HAP-1 (cell line): ENCODE measurements around the gene CELSR2.
"Not testable (repeated sequence)": the region's sequence is repeated elsewhere in the genome, so short reads cannot be mapped to it uniquely, and the experiment has no call there.

ENCODE experiments used
- DNase-seq, 2 experiments: peaks; one replicate each; pipeline ENCODE4 v3.0.0-alpha.2; 2016 to 2020; ENCODE audit warnings: low spot score in 2 of 2
- H3K27me3 ChIP-seq: fragments of 250-450 bp; sonication (Bioruptor Pico); 2 replicates; pipeline ENCODE4 v1.5.1; 2020; ENCODE audit warnings: low read depth, mild to moderate bottlenecking, moderate library complexity
- H3K36me3 ChIP-seq: fragments of 250-450 bp; sonication (Bioruptor Pico); replicated peaks from 2 replicates; pipeline ENCODE4 v1.5.1; 2020; ENCODE audit warnings: mild to moderate bottlenecking
- H3K4me1 ChIP-seq: fragments of 250-450 bp; sonication (Bioruptor Pico); 2 replicates; pipeline ENCODE4 v1.5.1; 2020; ENCODE audit warnings: mild to moderate bottlenecking
- H3K4me3 ChIP-seq: fragments of 250-450 bp; sonication (Bioruptor Pico); 2 replicates; pipeline ENCODE4 v1.5.1; 2020; ENCODE audit warnings: mild to moderate bottlenecking, moderate library complexity
- H3K9me3 ChIP-seq: fragments of 250-450 bp; sonication (Bioruptor Pico); 2 replicates; pipeline ENCODE4 v1.5.1; 2020; ENCODE audit warnings: mild to moderate bottlenecking, moderate library complexity
- in situ Hi-C: fragments of 300-500 bp; cut with MboI; formaldehyde crosslinking; loops from 3 replicates; pipeline ENCODE4 v1.14.3; 2020; ENCODE audit warnings: low sequenced_read_pairs, inconsistent platforms, mixed read lengths

The CELSR2 gene

GRCh38 chr1:109293026-109293425, 43.7 kb downstream of the CELSR2 start:
- in situ Hi-C loops = no loop called here
- Histone ChIP-seq H3K27me3 (no peaks in the 10 kb centered on the region), H3K36me3 (no peaks in the 10 kb centered on the region), H3K9me3 (no peaks in the 10 kb centered on the region), H3K4me3 (no peak overlapping the region), H3K4me1 (no peaks in the 10 kb centered on the region)
- DNase-seq = no peak

- in situ Hi-C loops = no loop called here
- no peak for DNase-seq
- H3K4me1 ChIP-seq = no peaks in the 10 kb centered on the region
- no peak overlapping the region for H3K4me3 ChIP-seq
- H3K27me3 ChIP-seq = no peaks in the 10 kb centered on the region
- no peaks in the 10 kb centered on the region for H3K36me3 ChIP-seq
- no peaks in the 10 kb centered on the region for H3K9me3 ChIP-seq
Measured at GRCh38 chr1:109294481-109294880, 45.1 kb downstream of the CELSR2 start.

- no peaks in the 10 kb centered on the region for H3K9me3 ChIP-seq
- in situ Hi-C loops = no loop called here
- no peaks in the 10 kb centered on the region for H3K4me1 ChIP-seq
- no peaks in the 10 kb centered on the region for H3K36me3 ChIP-seq
- DNase-seq = no peak
- H3K27me3 ChIP-seq = no peaks in the 10 kb centered on the region
- no peak overlapping the region for H3K4me3 ChIP-seq
Measured at GRCh38 chr1:109295712-109296415, 46.5 kb downstream of the CELSR2 start.

- Histone ChIP-seq H3K4me1 (no peaks in the 10 kb centered on the region), H3K9me3 (no peaks in the 10 kb centered on the region), H3K27me3 (no peaks in the 10 kb centered on the region), H3K36me3 (no peaks in the 10 kb centered on the region), H3K4me3 (no peak overlapping the region)
- in situ Hi-C loops = no loop called here
- DNase-seq = no peak
Measured at GRCh38 chr1:109296782-109297181, 47.4 kb downstream of the CELSR2 start.

- H3K4me3 ChIP-seq = no peak overlapping the region
- in situ Hi-C loops = no loop called here
- H3K36me3 ChIP-seq = no peaks in the 10 kb centered on the region
- DNase-seq = no peak
- no peaks in the 10 kb centered on the region for H3K4me1 ChIP-seq
- H3K27me3 ChIP-seq = no peaks in the 10 kb centered on the region
- no peaks in the 10 kb centered on the region for H3K9me3 ChIP-seq
Measured at GRCh38 chr1:109298666-109299557, 49.6 kb downstream of the CELSR2 start.

GRCh38 chr1:109299558-109300343, 50.4 kb downstream of the CELSR2 start:
- no peak overlapping the region for H3K4me3 ChIP-seq
- DNase-seq = no peak
- H3K9me3 ChIP-seq = no peaks in the 10 kb centered on the region
- H3K36me3 ChIP-seq = no peaks in the 10 kb centered on the region
- in situ Hi-C loops = no loop called here
- no peaks in the 10 kb centered on the region for H3K4me1 ChIP-seq
- no peaks in the 10 kb centered on the region for H3K27me3 ChIP-seq

GRCh38 chr1:109300650-109301151, 51.4 kb downstream of the CELSR2 start:
- Histone ChIP-seq H3K36me3 (no peaks in the 10 kb centered on the region), H3K4me1 (no peaks in the 10 kb centered on the region), H3K27me3 (no peaks in the 10 kb centered on the region), H3K4me3 (no peak overlapping the region), H3K9me3 (no peaks in the 10 kb centered on the region)
- DNase-seq = no peak
- in situ Hi-C loops = no loop called here

GRCh38 chr1:109301874-109302273, 52.5 kb downstream of the CELSR2 start:
- Histone ChIP-seq H3K27me3 (no peaks in the 10 kb centered on the region), H3K4me3 (no peak overlapping the region), H3K9me3 (no peaks in the 10 kb centered on the region), H3K36me3 (no peaks in the 10 kb centered on the region), H3K4me1 (no peaks in the 10 kb centered on the region; the same call in 1 of the 2 replicates)
- DNase-seq = no peak
- in situ Hi-C loops = no loop called here

GRCh38 chr1:109304226-109304920, 55.0 kb downstream of the CELSR2 start:
- Histone ChIP-seq H3K36me3 (no peaks in the 10 kb centered on the region), H3K9me3 (no peaks in the 10 kb centered on the region)

GRCh38 chr1:109305991-109306390, 56.7 kb downstream of the CELSR2 start:
- H3K4me1 ChIP-seq = peaks cover 12% of the 10 kb centered on the region
- H3K9me3 ChIP-seq, in situ Hi-C loops, H3K36me3 ChIP-seq, DNase-seq, H3K27me3 ChIP-seq, H3K4me3 ChIP-seq: not testable (repeated sequence)

More at GRCh38 chr1:109304226-109304920, 55.0 kb downstream of the CELSR2 start:
- no peak for DNase-seq
- Histone ChIP-seq H3K27me3 (no peaks in the 10 kb centered on the region), H3K4me1 (peaks cover 12% of the 10 kb centered on the region), H3K4me3 (no peak overlapping the region)
- in situ Hi-C loops = no loop called here

GRCh38 chr1:109306832-109307273, 57.5 kb downstream of the CELSR2 start, which contains the start of gene MYBPHL:
Gene MYBPHL (minus strand): TSS chr1:109307011. CDS start chr1:109306991, 20 bp downstream.
- Histone ChIP-seq H3K27me3 (no peaks in the 10 kb centered on the region), H3K9me3 (no peaks in the 10 kb centered on the region), H3K36me3 (0 out of 2 replicates have a peak, but pooled peaks cover 5% of the 10 kb centered on the region), H3K4me1 (peaks cover 12% of the 10 kb centered on the region), H3K4me3 (no peak within 1 kb of the TSS)
- in situ Hi-C loops = no loop called here
- no peak for DNase-seq

GRCh38 chr1:109307274-109308021, 58.1 kb downstream of the CELSR2 start:
- peaks cover 12% of the 10 kb centered on the region for H3K4me1 ChIP-seq
- no peak overlapping the region for H3K4me3 ChIP-seq
- in situ Hi-C loops = no loop called here
- 0 out of 2 replicates have a peak, but pooled peaks cover 6% of the 10 kb centered on the region for H3K36me3 ChIP-seq
- peak; percentile 39 to 47 for DNase-seq
- no peaks in the 10 kb centered on the region for H3K9me3 ChIP-seq
- H3K27me3 ChIP-seq = no peaks in the 10 kb centered on the region
